Calu3 (cell line): ENCODE data around the gene TSSK2. TPM values are rescaled to one million over a fixed set of nuclear protein-coding genes. Genes with fewer than 3 reads are reported as not detected.

ENCODE experiments used
- BruUV-seq: library from RNA; stranded (reverse); fragments of 400-500 nt; replicated peaks from 2 replicates; lab custom pipeline; 2021; lab: Mats Ljungman, UMichigan
- CTCF ChIA-PET: fragments of 300-600 bp; sonication (Branson Sonifier 250); formaldehyde crosslinking; loops from one replicate; lab custom pipeline; 2022; ENCODE audit warnings: antibody characterized with exemption; lab: Charles Lee
- DNase-seq: peaks from one replicate; pipeline ENCODE4 v3.0.0; 2022
- H3K27ac Mint-ChIP-seq: one replicate; pipeline ENCODE4 v1.8.0; 2022; ENCODE audit warnings: mixed read lengths; ENCODE audit not compliant: unreplicated experiment
- H3K27me3 Mint-ChIP-seq: one replicate; pipeline ENCODE4 v1.8.0; 2022; ENCODE audit warnings: mixed read lengths; ENCODE audit not compliant: unreplicated experiment
- H3K36me3 Mint-ChIP-seq: one replicate; pipeline ENCODE4 v1.8.0; 2022; ENCODE audit warnings: mild to moderate bottlenecking, moderate library complexity, mixed read lengths; ENCODE audit not compliant: insufficient read depth, unreplicated experiment
- H3K4me1 Mint-ChIP-seq: one replicate; pipeline ENCODE4 v1.8.0; 2022; ENCODE audit warnings: mild to moderate bottlenecking, low read depth, mixed read lengths; ENCODE audit not compliant: unreplicated experiment
- H3K4me3 Mint-ChIP-seq: one replicate; pipeline ENCODE4 v1.8.0; 2022; ENCODE audit warnings: mild to moderate bottlenecking, low read depth, moderate library complexity, mixed read lengths; ENCODE audit not compliant: unreplicated experiment
- H3K9me3 Mint-ChIP-seq: one replicate; pipeline ENCODE4 v1.8.0; 2022; ENCODE audit warnings: low read depth, mixed read lengths; ENCODE audit not compliant: unreplicated experiment
- CTCF ChIP-seq: fragments of 200-600 bp; IDR thresholded peaks from one replicate; pipeline ENCODE4 v1.8.0; 2022; ENCODE audit warnings: antibody characterized with exemption; ENCODE audit not compliant: unreplicated experiment
- intact Hi-C: fragments of 100-400 bp; cut with micrococcal nuclease; formaldehyde crosslinking; loops from one replicate; pipeline ENCODE4 v1.10.0; 2022; ENCODE audit not compliant: unreplicated experiment
- total RNA-seq: library from RNA; stranded (reverse); gene quantifications from 2 replicates; pipeline ENCODE4 v1.2.3, GENCODE V29; 2022

The TSSK2 gene
- total RNA-seq, 1 experiment from 2014 or later, result not detected

- no peak for TF ChIP-seq CTCF
- Mint-ChIP-seq H3K9me3 (no peaks in the 10 kb centered on the region), H3K4me3 (no peak overlapping the region), H3K36me3 (peaks cover 14% of the 10 kb centered on the region), H3K27ac (no peak overlapping the region), H3K27me3 (peaks cover 46% of the 10 kb centered on the region), H3K4me1 (peaks cover 11% of the 10 kb centered on the region)
- no peak for DNase-seq
- CTCF ChIA-PET, result interaction anchor here (0.9 kb wide), 1 partner anchor 17 kb away, joined by 3 read pairs; no protein-coding TSS in a partner anchor
- BruUV-seq, result no TSS peak
- intact Hi-C loops, result no loop called here
Observed at GRCh38 chr22:19147195-19147780, 16.2 kb downstream of the TSSK2 start.

GRCh38 chr22:19148417-19149046, 17.4 kb downstream of the TSSK2 start:
- DNase-seq, result no peak
- H3K27ac Mint-ChIP-seq, result no peak overlapping the region
- H3K27me3 Mint-ChIP-seq, result peaks cover 59% of the 10 kb centered on the region
- BruUV-seq, result no TSS peak
- peaks cover 13% of the 10 kb centered on the region for H3K36me3 Mint-ChIP-seq
- intact Hi-C loops, result no loop called here
- no peaks in the 10 kb centered on the region for H3K9me3 Mint-ChIP-seq
- peaks cover 9% of the 10 kb centered on the region for H3K4me1 Mint-ChIP-seq
- TF ChIP-seq CTCF, result no peak
- no peak overlapping the region for H3K4me3 Mint-ChIP-seq
- CTCF ChIA-PET, result interaction anchor here (0.6 kb wide), 1 partner anchor 255 kb away, joined by 3 read pairs; no protein-coding TSS in a partner anchor

GRCh38 chr22:19149047-19149883, 18.2 kb downstream of the TSSK2 start:
- intact Hi-C loops, result no loop called here
- CTCF ChIA-PET, result no interaction called here
- no peaks in the 10 kb centered on the region for H3K9me3 Mint-ChIP-seq
- no peak for TF ChIP-seq CTCF
- no peak overlapping the region for H3K27ac Mint-ChIP-seq
- peaks cover 5% of the 10 kb centered on the region for H3K36me3 Mint-ChIP-seq
- no peak overlapping the region for H3K4me3 Mint-ChIP-seq
- peaks cover 66% of the 10 kb centered on the region for H3K27me3 Mint-ChIP-seq
- H3K4me1 Mint-ChIP-seq, result peaks cover 2% of the 10 kb centered on the region
- no peak for DNase-seq
- no TSS peak for BruUV-seq

GRCh38 chr22:19149991-19150390, 18.9 kb downstream of the TSSK2 start, which contains the start of gene GSC2:
GSC2 (minus strand) TSS chr22:19150292; CDS start chr22:19150283, 9 bp downstream.
- Mint-ChIP-seq H3K27me3 (peaks cover 69% of the 10 kb centered on the region), H3K4me3 (no peak within 1 kb of the TSS), H3K9me3 (no peaks in the 10 kb centered on the region), H3K36me3 (no peaks in the 10 kb centered on the region), H3K27ac (no peak within 1 kb of the TSS), H3K4me1 (no peaks in the 10 kb centered on the region)
- no peak for TF ChIP-seq CTCF
- intact Hi-C loops, result no loop called here
- BruUV-seq, result no TSS peak
- CTCF ChIA-PET, result no interaction called here
- DNase-seq, result no peak
